Measurements from ENCODE around the gene CYB561A3. TPM values are rescaled to one million over a fixed set of nuclear protein-coding genes. Genes with fewer than 3 reads are reported as not detected.

Gene CYB561A3
- total RNA-seq, 1 donor, result 151 TPM

- no peaks in the 10 kb centered on the region for H3K9me3 ChIP-seq (ENCODE audit: low read depth, low read length)
- no peak overlapping the region for H2AFZ ChIP-seq (ENCODE audit: low read length)
- peaks cover 4% of the 10 kb centered on the region for H3K36me3 ChIP-seq (ENCODE audit: insufficient read depth, low read length)
- H3K79me2 ChIP-seq (ENCODE audit: insufficient read depth, low read length), result no peaks in the 10 kb centered on the region
- H3K4me3 ChIP-seq (ENCODE audit: insufficient read depth, low read length), result no peak overlapping the region
- no peak overlapping the region for H3K4me2 ChIP-seq (ENCODE audit: insufficient read depth, low read length)
- H3K27me3 ChIP-seq (ENCODE audit: insufficient read depth, low read length), result no peaks in the 10 kb centered on the region
- no peak for TF ChIP-seq CTCF (IDR thresholded peaks at IDR 0.05; ENCODE audit: extremely low read depth, low read depth, low read length)
- DNase-seq (ENCODE audit: insufficient read length, low spot score, missing footprints), result peak; percentile 52
- H4K20me1 ChIP-seq (ENCODE audit: insufficient read depth, low read length), result no peaks in the 10 kb centered on the region
- H3K27ac ChIP-seq (ENCODE audit: low read depth, low read length), result no peak overlapping the region
- peaks cover 11% of the 10 kb centered on the region for H3K4me1 ChIP-seq (ENCODE audit: insufficient read depth, low read length)
Measured at GRCh38 chr11:61339490-61339878, 22.2 kb downstream of the CYB561A3 start.

- Histone ChIP-seq H3K4me1 (ENCODE audit: insufficient read depth, low read length) (peaks cover 17% of the 10 kb centered on the region), H3K27ac (ENCODE audit: low read depth, low read length) (no peak overlapping the region), H4K20me1 (ENCODE audit: insufficient read depth, low read length) (no peaks in the 10 kb centered on the region), H3K27me3 (ENCODE audit: insufficient read depth, low read length) (no peaks in the 10 kb centered on the region), H3K4me3 (ENCODE audit: insufficient read depth, low read length) (no peak overlapping the region), H3K9me3 (ENCODE audit: low read depth, low read length) (no peaks in the 10 kb centered on the region), H3K36me3 (ENCODE audit: insufficient read depth, low read length) (peaks cover 4% of the 10 kb centered on the region), H2AFZ (ENCODE audit: low read length) (no peak overlapping the region), H3K4me2 (ENCODE audit: insufficient read depth, low read length) (no peak overlapping the region), H3K79me2 (ENCODE audit: insufficient read depth, low read length) (no peaks in the 10 kb centered on the region)
- TF ChIP-seq CTCF (IDR thresholded peaks at IDR 0.05; ENCODE audit: extremely low read depth, low read depth, low read length), result no peak
- peak; percentile 72 for DNase-seq (ENCODE audit: insufficient read length, low spot score, missing footprints)
Measured at GRCh38 chr11:61338783-61339489, 22.7 kb downstream of the CYB561A3 start.

GRCh38 chr11:61337706-61338470, 23.8 kb downstream of the CYB561A3 start:
- no peaks in the 10 kb centered on the region for H3K9me3 ChIP-seq (ENCODE audit: low read depth, low read length)
- H3K27ac ChIP-seq (ENCODE audit: low read depth, low read length), result no peak overlapping the region
- H3K36me3 ChIP-seq (ENCODE audit: insufficient read depth, low read length), result peaks cover 4% of the 10 kb centered on the region
- H3K79me2 ChIP-seq (ENCODE audit: insufficient read depth, low read length), result peaks cover 4% of the 10 kb centered on the region
- no peaks in the 10 kb centered on the region for H4K20me1 ChIP-seq (ENCODE audit: insufficient read depth, low read length)
- no peak for TF ChIP-seq CTCF (IDR thresholded peaks at IDR 0.05; ENCODE audit: extremely low read depth, low read depth, low read length)
- peaks cover 24% of the 10 kb centered on the region for H3K4me1 ChIP-seq (ENCODE audit: insufficient read depth, low read length)
- DNase-seq (ENCODE audit: insufficient read length, low spot score, missing footprints), result peak; percentile 23
- no peak overlapping the region for H3K4me3 ChIP-seq (ENCODE audit: insufficient read depth, low read length)
- no peak overlapping the region for H3K4me2 ChIP-seq (ENCODE audit: insufficient read depth, low read length)
- no peak overlapping the region for H2AFZ ChIP-seq (ENCODE audit: low read length)
- no peaks in the 10 kb centered on the region for H3K27me3 ChIP-seq (ENCODE audit: insufficient read depth, low read length)

All from osteoblast (primary cell).